Right kidney (tissue), 9 donors: Measurements from ENCODE around the gene TMEM168.
"Not testable (repeated sequence)": the region's sequence is repeated elsewhere in the genome, so short reads cannot be mapped to it uniquely, and the experiment has no call there.

Experiments used
- DNase-seq: peaks from one replicate; pipeline ENCODE4 v3.0.0-alpha.2; 2016
- long read RNA-seq, 8 donors: transcript quantifications; one replicate each; lab custom pipeline, GENCODE V29; 2026

Gene TMEM168, protein sequence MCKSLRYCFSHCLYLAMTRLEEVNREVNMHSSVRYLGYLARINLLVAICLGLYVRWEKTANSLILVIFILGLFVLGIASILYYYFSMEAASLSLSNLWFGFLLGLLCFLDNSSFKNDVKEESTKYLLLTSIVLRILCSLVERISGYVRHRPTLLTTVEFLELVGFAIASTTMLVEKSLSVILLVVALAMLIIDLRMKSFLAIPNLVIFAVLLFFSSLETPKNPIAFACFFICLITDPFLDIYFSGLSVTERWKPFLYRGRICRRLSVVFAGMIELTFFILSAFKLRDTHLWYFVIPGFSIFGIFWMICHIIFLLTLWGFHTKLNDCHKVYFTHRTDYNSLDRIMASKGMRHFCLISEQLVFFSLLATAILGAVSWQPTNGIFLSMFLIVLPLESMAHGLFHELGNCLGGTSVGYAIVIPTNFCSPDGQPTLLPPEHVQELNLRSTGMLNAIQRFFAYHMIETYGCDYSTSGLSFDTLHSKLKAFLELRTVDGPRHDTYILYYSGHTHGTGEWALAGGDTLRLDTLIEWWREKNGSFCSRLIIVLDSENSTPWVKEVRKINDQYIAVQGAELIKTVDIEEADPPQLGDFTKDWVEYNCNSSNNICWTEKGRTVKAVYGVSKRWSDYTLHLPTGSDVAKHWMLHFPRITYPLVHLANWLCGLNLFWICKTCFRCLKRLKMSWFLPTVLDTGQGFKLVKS
- long read RNA-seq, donor 1, full-length matches to known transcripts: 5 of 10 reads
- long read RNA-seq, donor 1, partial matches to known transcripts: 5 of 10 reads
- long read RNA-seq, donor 1, other reads (novel, unspliced or antisense): 0 of 10 reads
- long read RNA-seq, donor 2, full-length matches to known transcripts: 5 of 5 reads
- long read RNA-seq, donor 2, partial matches to known transcripts: 0 of 5 reads
- long read RNA-seq, donor 2, other reads (novel, unspliced or antisense): 0 of 5 reads
- long read RNA-seq, donor 3, full-length matches to known transcripts: 2 of 2 reads
- long read RNA-seq, donor 3, partial matches to known transcripts: 0 of 2 reads
- long read RNA-seq, donor 3, other reads (novel, unspliced or antisense): 0 of 2 reads
- long read RNA-seq, donor 4, full-length matches to known transcripts: 9 of 14 reads
- long read RNA-seq, donor 4, partial matches to known transcripts: 5 of 14 reads
- long read RNA-seq, donor 4, other reads (novel, unspliced or antisense): 0 of 14 reads
- long read RNA-seq, donor 5, full-length matches to known transcripts: 9 of 9 reads
- long read RNA-seq, donor 5, partial matches to known transcripts: 0 of 9 reads
- long read RNA-seq, donor 5, other reads (novel, unspliced or antisense): 0 of 9 reads
- long read RNA-seq, donor 6, full-length matches to known transcripts: 9 of 9 reads
- long read RNA-seq, donor 6, partial matches to known transcripts: 0 of 9 reads
- long read RNA-seq, donor 6, other reads (novel, unspliced or antisense): 0 of 9 reads
- long read RNA-seq, donor 7, full-length matches to known transcripts: 19 of 19 reads
- long read RNA-seq, donor 7, partial matches to known transcripts: 0 of 19 reads
- long read RNA-seq, donor 7, other reads (novel, unspliced or antisense): 0 of 19 reads
- long read RNA-seq, donor 8, full-length matches to known transcripts: 9 of 9 reads
- long read RNA-seq, donor 8, partial matches to known transcripts: 0 of 9 reads
- long read RNA-seq, donor 8, other reads (novel, unspliced or antisense): 0 of 9 reads

GRCh38 chr7:112789817-112790585, at the start of gene TMEM168:
Gene TMEM168 (minus strand): TSS chr7:112790393. CDS start chr7:112784825, 5,568 bp downstream.
- DNase-seq: peak; percentile 97

GRCh38 chr7:112835928-112836327, 45.7 kb upstream of the TMEM168 start:
- not testable (repeated sequence) for DNase-seq

DNA sequence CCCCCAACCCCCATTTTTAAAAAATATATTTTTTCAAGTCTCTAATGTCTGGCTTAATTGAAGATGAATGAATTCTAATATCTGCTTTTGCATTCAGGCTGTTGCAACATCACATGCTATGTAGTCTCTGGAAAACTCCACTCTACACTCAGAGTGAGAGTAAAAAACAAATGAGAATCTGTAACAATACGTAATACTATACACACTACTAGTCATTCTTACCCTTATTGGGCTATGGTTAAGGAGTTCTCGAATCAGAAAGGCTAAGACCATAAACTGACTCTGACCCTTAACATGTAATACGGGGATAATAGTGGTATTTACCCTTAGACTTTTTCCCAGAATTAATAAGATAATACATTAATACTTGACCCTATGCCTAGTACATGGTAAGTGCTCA, 42.9 kb upstream of the TMEM168 start:
- DNase-seq: no peak

GRCh38 chr7:112830769-112831168, 40.6 kb upstream of the TMEM168 start:
- DNase-seq: no peak

GRCh38 chr7:112828696-112829095, 38.5 kb upstream of the TMEM168 start:
- no peak for DNase-seq

DNA sequence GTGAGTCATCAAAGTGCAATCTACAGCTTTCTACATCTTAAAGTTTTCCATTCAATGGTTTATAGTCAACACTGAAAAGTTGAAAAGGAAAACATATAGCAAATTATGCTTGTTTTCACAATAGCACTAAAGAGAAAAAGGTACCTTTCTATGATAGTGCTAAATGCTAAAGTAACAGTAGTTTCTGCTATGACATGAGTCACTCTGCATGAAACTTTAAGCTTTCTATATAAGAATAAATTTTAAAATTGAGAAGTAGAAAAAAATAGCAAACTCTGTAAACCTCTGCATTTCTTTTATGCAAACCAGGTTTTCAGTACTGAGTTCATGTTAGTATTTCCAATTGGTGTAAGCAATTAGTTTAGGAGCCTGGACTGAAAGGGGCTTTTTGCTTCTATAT, 31.2 kb upstream of the TMEM168 start:
- no peak for DNase-seq

DNA sequence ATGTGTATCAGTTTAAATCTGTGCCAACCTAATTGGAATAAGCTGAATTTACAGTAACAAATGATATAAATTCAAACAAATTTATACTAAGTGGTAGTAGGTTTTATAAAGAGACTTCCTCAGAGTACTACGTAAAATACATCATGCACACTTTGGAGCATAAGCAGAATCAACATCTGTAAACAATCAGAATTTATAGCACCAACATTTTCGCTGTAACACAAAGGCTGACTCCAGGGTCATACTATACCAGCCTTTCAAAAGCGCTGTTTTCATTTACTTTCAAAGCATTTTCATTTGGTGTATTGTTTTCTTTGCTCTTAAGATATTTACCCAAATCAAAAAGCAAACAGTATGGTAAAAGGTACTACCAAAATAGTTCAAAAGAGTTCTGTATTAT, 29.3 kb upstream of the TMEM168 start:
- DNase-seq: no peak

- no peak for DNase-seq
Measured at GRCh38 chr7:112806156-112806555, 16.0 kb upstream of the TMEM168 start.

DNA sequence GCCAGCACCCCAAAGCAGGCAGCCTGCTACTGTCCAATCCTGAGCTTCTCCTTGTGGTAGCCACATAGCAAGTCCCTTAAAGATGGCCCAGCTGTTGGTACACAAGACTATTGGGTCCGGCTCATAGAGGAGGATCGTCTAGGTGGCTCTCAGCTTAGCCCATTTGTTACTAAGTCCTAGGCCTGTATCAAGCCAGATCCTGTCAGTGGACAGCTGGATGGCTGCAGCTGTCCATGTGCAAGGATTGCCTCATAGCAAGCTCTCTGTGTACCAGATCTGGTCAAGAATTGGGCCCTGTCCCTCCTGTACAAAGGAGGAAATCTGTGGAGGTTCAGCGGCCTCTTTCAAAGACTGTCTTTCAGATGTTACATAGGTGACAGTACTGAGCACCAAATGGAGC, 12.2 kb upstream of the TMEM168 start:
- no peak for DNase-seq

- DNase-seq: no peak
Measured at GRCh38 chr7:112800486-112800885, 10.3 kb upstream of the TMEM168 start.

GRCh38 chr7:112799448-112800120, 9.4 kb upstream of the TMEM168 start:
- DNase-seq: no peak

DNA sequence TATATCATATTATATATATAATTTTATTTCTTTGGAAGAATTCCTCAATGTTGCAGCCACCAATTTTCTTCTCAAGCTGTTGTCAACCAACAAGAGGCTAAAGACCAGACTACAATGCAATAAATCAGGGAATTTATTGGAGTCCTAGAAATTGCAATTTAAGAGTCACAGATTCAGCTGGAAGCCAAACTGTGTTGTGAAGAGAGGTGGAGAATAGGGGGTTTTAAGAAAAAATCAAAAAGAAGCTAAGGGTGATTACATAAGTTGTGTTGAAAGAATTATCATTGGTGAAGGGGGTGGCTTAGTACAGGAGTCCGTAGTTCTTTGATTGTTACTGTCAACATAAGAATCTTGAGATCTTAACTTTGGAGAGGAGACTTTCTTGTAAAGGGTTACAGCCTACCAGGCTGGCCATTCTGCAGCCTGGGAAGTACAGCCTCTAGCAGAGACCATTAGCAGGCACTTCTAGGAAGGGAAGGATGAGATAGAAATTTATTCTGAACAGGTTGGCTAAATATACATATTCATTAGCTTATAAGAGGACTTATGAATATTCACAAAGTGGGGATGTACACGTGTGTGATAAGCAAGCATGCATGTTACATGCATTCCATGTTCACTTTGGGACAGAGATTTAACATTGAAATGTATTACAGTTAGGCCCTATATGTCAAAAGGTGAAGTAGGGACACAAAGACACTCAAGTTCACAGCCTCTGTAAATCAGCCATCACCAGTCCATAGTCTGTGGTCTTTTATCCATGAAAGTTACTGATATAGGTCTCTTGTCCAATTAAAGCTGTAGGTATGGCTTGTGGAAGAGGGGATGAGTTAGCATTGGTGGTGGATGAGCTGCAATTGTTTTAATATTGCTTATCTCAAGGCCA, 8.3 kb upstream of the TMEM168 start:
- DNase-seq: peak; percentile 9

- not testable (repeated sequence) for DNase-seq
Measured at GRCh38 chr7:112796552-112796951, 6.4 kb upstream of the TMEM168 start.

- no peak for DNase-seq
Measured at GRCh38 chr7:112792441-112792840, 2.2 kb upstream of the TMEM168 start.

DNA sequence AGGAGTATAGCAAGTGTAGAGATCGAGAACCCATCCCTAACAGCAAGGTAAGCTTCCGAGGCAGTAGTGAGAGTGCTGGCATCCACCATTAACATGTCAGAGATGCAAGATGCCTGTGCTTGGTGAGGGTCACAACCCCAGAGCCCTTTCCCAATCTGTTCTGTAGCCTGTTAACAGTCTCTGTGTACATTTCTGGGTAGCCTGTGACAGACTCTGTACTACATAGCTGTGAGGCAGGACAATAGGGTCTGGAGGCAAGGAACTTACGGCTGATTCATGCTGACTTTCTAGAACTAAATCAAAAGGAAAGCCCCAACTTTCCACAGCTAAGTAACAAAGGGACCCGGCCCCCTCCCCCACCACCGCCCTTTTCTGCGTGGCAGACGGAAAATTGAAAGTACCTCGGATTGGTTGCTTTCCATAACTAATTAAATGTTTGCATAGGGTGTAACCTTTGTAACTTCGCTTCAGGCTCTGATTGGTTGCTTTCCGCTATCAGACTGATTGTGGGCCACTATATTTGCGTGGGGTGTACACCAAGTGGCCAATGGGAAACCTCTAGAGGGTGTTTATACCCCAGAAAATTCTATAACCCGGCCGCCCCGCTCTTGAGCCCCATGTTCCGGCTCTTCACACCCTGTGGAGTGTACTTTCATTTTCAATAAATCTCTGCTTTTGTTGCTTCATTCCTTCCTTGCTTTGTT, 1.4 kb upstream of the TMEM168 start:
- no peak for DNase-seq

DNA sequence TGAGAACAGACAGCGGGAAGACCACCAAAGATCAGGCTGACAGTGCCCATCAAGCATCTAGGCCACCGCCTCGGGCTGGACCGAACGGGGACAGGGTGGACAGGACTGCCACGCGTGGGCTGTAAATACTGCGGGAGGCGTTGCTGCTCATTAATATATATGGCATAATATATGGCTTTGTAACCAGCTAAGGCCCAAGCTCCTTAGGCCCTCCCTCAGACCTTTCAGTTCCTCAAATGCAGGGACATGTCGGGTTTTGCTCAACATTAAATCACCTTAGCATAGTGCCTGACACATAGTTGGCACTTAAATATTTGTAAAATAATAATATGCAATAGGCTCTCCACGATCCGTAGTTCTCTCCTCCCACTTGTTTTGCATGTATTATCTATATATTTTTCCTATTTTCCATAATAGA, 402 bp upstream of the TMEM168 start:
- no peak for DNase-seq

GRCh38 chr7:112789453-112789816, 758 bp downstream of the TMEM168 start:
- no peak for DNase-seq

GRCh38 chr7:112788778-112789343, 1.3 kb downstream of the TMEM168 start:
- DNase-seq: no peak
